HG03439 (cell line): ENCODE measurements around the gene WIPF2.
"Not testable (repeated sequence)": the region's sequence is repeated elsewhere in the genome, so short reads cannot be mapped to it uniquely, and the experiment has no call there.

Experiments used
- ATAC-seq: cut with Tn5 transposase; IDR thresholded peaks from one replicate; pipeline ENCODE4 v1.9.1; 2021; ENCODE audit warnings: mild to moderate bottlenecking, moderate library complexity; ENCODE audit not compliant: unreplicated experiment

The WIPF2 gene

GRCh38 chr17:40191237-40192208 is 27.6 kb upstream of the WIPF2 start:
- peak; percentile 80 for ATAC-seq

- no peak for ATAC-seq
These were observed 26.1 kb upstream of the WIPF2 start for GRCh38 chr17:40192961-40193360.

- no peak for ATAC-seq
These were observed 24.3 kb upstream of the WIPF2 start for GRCh38 chr17:40194821-40195220.

- no peak for ATAC-seq
These were observed 21.6 kb upstream of the WIPF2 start for GRCh38 chr17:40197550-40197949.

- not testable (repeated sequence) for ATAC-seq
These were observed 21.1 kb upstream of the WIPF2 start for GRCh38 chr17:40197965-40198456.

- no peak for ATAC-seq
These were observed 20.5 kb upstream of the WIPF2 start for GRCh38 chr17:40198576-40198975.

- ATAC-seq, result no peak
These were observed 16.0 kb upstream of the WIPF2 start for GRCh38 chr17:40203131-40203530.

- ATAC-seq, result not testable (repeated sequence)
These were observed 12.9 kb upstream of the WIPF2 start for GRCh38 chr17:40206193-40206592.

GRCh38 chr17:40209404-40210093 is 9.6 kb upstream of the WIPF2 start:
- ATAC-seq, result no peak

GRCh38 chr17:40213914-40214313 is 5.2 kb upstream of the WIPF2 start:
- ATAC-seq, result not testable (repeated sequence)

GRCh38 chr17:40218006-40218739 is 931 bp upstream of the WIPF2 start:
- no peak for ATAC-seq

GRCh38 chr17:40219594-40220338 is 662 bp downstream of the WIPF2 start:
- peak; percentile 7 for ATAC-seq

GRCh38 chr17:40224718-40225550 is 5.8 kb downstream of the WIPF2 start:
- ATAC-seq, result no peak

GRCh38 chr17:40229146-40229545 is 10.0 kb downstream of the WIPF2 start:
- not testable (repeated sequence) for ATAC-seq

- ATAC-seq, result no peak
These were observed 11.6 kb downstream of the WIPF2 start for GRCh38 chr17:40230670-40231069.

GRCh38 chr17:40231928-40232327 is 12.8 kb downstream of the WIPF2 start:
- ATAC-seq, result not testable (repeated sequence)

- no peak for ATAC-seq
These were observed 22.2 kb downstream of the WIPF2 start for GRCh38 chr17:40241252-40241834.

- no peak for ATAC-seq
These were observed 23.7 kb downstream of the WIPF2 start for GRCh38 chr17:40242774-40243173.

GRCh38 chr17:40243761-40244160 is 24.7 kb downstream of the WIPF2 start:
- no peak for ATAC-seq
